A673 (cell line): ENCODE data around the gene ADGRL2.

Source experiments
- CTCF ChIP-seq: fragments of 300-800, 200-600 bp; sonication (generic); conservative IDR thresholded peaks from 2 replicates; pipeline ENCODE4 v1.5.1; 2017; ENCODE audit warnings: low read depth, mild to moderate bottlenecking, antibody characterized with exemption, low read length, moderate library complexity, mixed read lengths
- EZH2 ChIP-seq: fragments of 200-600 bp; sonication (generic); IDR thresholded peaks from 2 replicates; pipeline ENCODE4 v1.6.1; 2017; ENCODE audit warnings: borderline replicate concordance, low read depth, mild to moderate bottlenecking, mixed read lengths, antibody characterized with exemption, low read length; ENCODE audit not compliant: poor library complexity, severe bottlenecking

GRCh38 chr1:81840805-81841204, 40.1 kb downstream of the ADGRL2 start:
- TF ChIP-seq CTCF (no peak), EZH2 (no peak)
